ENCODE results near the gene C2orf74.
"Not testable (repeated sequence)": the region's sequence is repeated elsewhere in the genome, so short reads cannot be mapped to it uniquely, and the experiment has no call there.

The C2orf74 gene

GRCh38 chr2:61193670-61194561 is 31.9 kb downstream of the C2orf74 start:
- TF ChIP-seq CTCF (IDR thresholded peaks at IDR 0.05; ENCODE audit: low read depth, low read length): no peak
- H3K4me3 ChIP-seq (ENCODE audit: low read depth, low read length): no peak overlapping the region

- H3K4me3 ChIP-seq (ENCODE audit: low read depth, low read length): not testable (repeated sequence)
Observed at GRCh38 chr2:61194646-61195045, 32.7 kb downstream of the C2orf74 start.

GRCh38 chr2:61196671-61197070 is 34.7 kb downstream of the C2orf74 start:
- H3K4me3 ChIP-seq (ENCODE audit: low read depth, low read length): no peak overlapping the region
- no peak for TF ChIP-seq CTCF (IDR thresholded peaks at IDR 0.05; ENCODE audit: low read depth, low read length)

GRCh38 chr2:61205132-61205531 is 43.1 kb downstream of the C2orf74 start:
- TF ChIP-seq CTCF (IDR thresholded peaks at IDR 0.05; ENCODE audit: low read depth, low read length): no peak
- no peak overlapping the region for H3K4me3 ChIP-seq (ENCODE audit: low read depth, low read length)

GRCh38 chr2:61210332-61210981 is 48.5 kb downstream of the C2orf74 start:
- H3K4me3 ChIP-seq (ENCODE audit: low read depth, low read length): no peak overlapping the region
- no peak for TF ChIP-seq CTCF (IDR thresholded peaks at IDR 0.05; ENCODE audit: low read depth, low read length)

- TF ChIP-seq CTCF (IDR thresholded peaks at IDR 0.05; ENCODE audit: low read depth, low read length): no peak
- no peak overlapping the region for H3K4me3 ChIP-seq (ENCODE audit: low read depth, low read length)
Observed at GRCh38 chr2:61214171-61214570, 52.2 kb downstream of the C2orf74 start.
